GM12878 (cell line): ENCODE data around the gene KISS1. TPM values are rescaled to one million over a fixed set of nuclear protein-coding genes. Genes with fewer than 3 reads are reported as not detected.

Experiments used
- ETV6 ChIP-seq, 2 experiments: fragments of 450-650 bp in 1 of 2; IDR thresholded peaks in 1 of 2; conservative IDR thresholded peaks in 1 of 2; 2 replicates each; pipeline ENCODE4 v1.6.1; 2014; ENCODE audit warnings: antibody characterized with exemption in 1 of 2, borderline replicate concordance in 1 of 2, low read depth in 1 of 2, mild to moderate bottlenecking in 1 of 2, moderate library complexity in 1 of 2
- MEF2A ChIP-seq: IDR thresholded peaks from 2 replicates; pipeline ENCODE4 v1.6.1; 2011; ENCODE audit warnings: low read depth, mild to moderate bottlenecking, low read length, moderate library complexity; ENCODE audit not compliant: insufficient read depth
- RB1 ChIP-seq: fragments of 450-650 bp; formaldehyde crosslinking; IDR thresholded peaks from 2 replicates; pipeline ENCODE4 v1.6.1; 2017; ENCODE audit warnings: mild to moderate bottlenecking, borderline replicate concordance
- SMC3 ChIP-seq: IDR thresholded peaks from 2 replicates; pipeline ENCODE4 v1.6.1; 2011; ENCODE audit warnings: low read length, improper control_type of control experiment, borderline replicate concordance
- ZNF207 ChIP-seq: fragments of 450-650 bp; IDR thresholded peaks from 2 replicates; pipeline ENCODE4 v1.6.1; 2014; ENCODE audit warnings: antibody characterized with exemption, mild to moderate bottlenecking, borderline replicate concordance
- polyA plus RNA-seq, 11 experiments: library from polyadenylated mRNA; depleted of rRNA in 4 of 11; unstranded in 6 of 11; stranded (reverse) in 5 of 11; fragments of >200 nt; fragmentation: Nextera tagmentation in 4 of 11; fragmentation: Illumina TruSeq in 1 of 11; extraction: Ambion mirVana in 4 of 11; extraction: Trizol in 1 of 11; gene quantifications; 1 replicate in 1 of 11; 2 replicates in 10 of 11; pipeline versions ENCODE4 v1.2.1 to v1.2.3, GENCODE V29; 2011 to 2016; ENCODE audit warnings: inconsistent platforms in 2 of 11, missing spikeins in 2 of 11, low read depth in 1 of 11
- total RNA-seq, 4 experiments: library from RNA; depleted of rRNA in 3 of 4; stranded (reverse); fragments of >200 nt in 3 of 4; fragmentation: Illumina TruSeq in 1 of 4; extraction: Trizol in 1 of 4; gene quantifications; 2 replicates each; pipeline versions ENCODE4 v1.2.1 to v1.2.3, GENCODE V29; 2013 to 2021
- TF ChIP-seq, protein P1 (sequence below): IDR thresholded peaks from 2 replicates; pipeline ENCODE4 v1.6.1; 2012; ENCODE audit warnings: improper control_type of control experiment, low read depth, low read length; ENCODE audit not compliant: insufficient replicate concordance
- TF ChIP-seq, protein P2 (sequence below): fragments of 450-650 bp; IDR thresholded peaks from 2 replicates; pipeline ENCODE4 v1.6.1; 2017; ENCODE audit warnings: mild to moderate bottlenecking, moderate library complexity

Gene KISS1
- total and polyA plus RNA-seq, 10 of the 15 experiments (the other 5 are each of a cell fraction or from before 2014, with no cell fraction given) = not detected

DNA sequence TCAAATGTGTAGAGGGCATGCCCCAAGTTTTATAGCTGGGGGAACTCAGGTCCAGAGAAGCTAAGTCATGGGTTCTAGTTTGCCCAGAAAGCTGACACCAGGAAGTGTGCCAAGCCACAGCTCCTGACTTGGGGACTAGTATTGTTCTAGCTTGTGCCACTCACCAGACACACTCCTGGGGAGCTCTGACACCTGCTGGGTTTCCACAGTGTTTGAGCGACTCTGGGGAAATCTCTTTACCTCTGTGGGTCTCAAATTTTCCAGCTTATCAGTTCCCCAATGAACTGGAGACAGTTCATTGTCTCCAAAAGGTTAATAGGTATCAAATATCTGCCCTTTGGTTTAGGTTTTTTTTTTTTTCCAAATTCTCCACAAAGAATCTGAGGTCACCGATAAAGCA lies 4.2 kb downstream of the KISS1 start (continued):
- TF ChIP-seq, protein P1, sequence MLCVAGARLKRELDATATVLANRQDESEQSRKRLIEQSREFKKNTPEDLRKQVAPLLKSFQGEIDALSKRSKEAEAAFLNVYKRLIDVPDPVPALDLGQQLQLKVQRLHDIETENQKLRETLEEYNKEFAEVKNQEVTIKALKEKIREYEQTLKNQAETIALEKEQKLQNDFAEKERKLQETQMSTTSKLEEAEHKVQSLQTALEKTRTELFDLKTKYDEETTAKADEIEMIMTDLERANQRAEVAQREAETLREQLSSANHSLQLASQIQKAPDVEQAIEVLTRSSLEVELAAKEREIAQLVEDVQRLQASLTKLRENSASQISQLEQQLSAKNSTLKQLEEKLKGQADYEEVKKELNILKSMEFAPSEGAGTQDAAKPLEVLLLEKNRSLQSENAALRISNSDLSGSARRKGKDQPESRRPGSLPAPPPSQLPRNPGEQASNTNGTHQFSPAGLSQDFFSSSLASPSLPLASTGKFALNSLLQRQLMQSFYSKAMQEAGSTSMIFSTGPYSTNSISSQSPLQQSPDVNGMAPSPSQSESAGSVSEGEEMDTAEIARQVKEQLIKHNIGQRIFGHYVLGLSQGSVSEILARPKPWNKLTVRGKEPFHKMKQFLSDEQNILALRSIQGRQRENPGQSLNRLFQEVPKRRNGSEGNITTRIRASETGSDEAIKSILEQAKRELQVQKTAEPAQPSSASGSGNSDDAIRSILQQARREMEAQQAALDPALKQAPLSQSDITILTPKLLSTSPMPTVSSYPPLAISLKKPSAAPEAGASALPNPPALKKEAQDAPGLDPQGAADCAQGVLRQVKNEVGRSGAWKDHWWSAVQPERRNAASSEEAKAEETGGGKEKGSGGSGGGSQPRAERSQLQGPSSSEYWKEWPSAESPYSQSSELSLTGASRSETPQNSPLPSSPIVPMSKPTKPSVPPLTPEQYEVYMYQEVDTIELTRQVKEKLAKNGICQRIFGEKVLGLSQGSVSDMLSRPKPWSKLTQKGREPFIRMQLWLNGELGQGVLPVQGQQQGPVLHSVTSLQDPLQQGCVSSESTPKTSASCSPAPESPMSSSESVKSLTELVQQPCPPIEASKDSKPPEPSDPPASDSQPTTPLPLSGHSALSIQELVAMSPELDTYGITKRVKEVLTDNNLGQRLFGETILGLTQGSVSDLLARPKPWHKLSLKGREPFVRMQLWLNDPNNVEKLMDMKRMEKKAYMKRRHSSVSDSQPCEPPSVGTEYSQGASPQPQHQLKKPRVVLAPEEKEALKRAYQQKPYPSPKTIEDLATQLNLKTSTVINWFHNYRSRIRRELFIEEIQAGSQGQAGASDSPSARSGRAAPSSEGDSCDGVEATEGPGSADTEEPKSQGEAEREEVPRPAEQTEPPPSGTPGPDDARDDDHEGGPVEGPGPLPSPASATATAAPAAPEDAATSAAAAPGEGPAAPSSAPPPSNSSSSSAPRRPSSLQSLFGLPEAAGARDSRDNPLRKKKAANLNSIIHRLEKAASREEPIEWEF = no peak
- no peak for TF ChIP-seq ETV6 (conservative IDR thresholded peaks at IDR 0.05 in 1 of 2, IDR thresholded peaks at IDR 0.05 in 1 of 2; ENCODE audit: borderline replicate concordance in 1 of 2, low read depth in 1 of 2)
- no peak for TF ChIP-seq MEF2A
- no peak for TF ChIP-seq ZNF207
- TF ChIP-seq, protein P2, sequence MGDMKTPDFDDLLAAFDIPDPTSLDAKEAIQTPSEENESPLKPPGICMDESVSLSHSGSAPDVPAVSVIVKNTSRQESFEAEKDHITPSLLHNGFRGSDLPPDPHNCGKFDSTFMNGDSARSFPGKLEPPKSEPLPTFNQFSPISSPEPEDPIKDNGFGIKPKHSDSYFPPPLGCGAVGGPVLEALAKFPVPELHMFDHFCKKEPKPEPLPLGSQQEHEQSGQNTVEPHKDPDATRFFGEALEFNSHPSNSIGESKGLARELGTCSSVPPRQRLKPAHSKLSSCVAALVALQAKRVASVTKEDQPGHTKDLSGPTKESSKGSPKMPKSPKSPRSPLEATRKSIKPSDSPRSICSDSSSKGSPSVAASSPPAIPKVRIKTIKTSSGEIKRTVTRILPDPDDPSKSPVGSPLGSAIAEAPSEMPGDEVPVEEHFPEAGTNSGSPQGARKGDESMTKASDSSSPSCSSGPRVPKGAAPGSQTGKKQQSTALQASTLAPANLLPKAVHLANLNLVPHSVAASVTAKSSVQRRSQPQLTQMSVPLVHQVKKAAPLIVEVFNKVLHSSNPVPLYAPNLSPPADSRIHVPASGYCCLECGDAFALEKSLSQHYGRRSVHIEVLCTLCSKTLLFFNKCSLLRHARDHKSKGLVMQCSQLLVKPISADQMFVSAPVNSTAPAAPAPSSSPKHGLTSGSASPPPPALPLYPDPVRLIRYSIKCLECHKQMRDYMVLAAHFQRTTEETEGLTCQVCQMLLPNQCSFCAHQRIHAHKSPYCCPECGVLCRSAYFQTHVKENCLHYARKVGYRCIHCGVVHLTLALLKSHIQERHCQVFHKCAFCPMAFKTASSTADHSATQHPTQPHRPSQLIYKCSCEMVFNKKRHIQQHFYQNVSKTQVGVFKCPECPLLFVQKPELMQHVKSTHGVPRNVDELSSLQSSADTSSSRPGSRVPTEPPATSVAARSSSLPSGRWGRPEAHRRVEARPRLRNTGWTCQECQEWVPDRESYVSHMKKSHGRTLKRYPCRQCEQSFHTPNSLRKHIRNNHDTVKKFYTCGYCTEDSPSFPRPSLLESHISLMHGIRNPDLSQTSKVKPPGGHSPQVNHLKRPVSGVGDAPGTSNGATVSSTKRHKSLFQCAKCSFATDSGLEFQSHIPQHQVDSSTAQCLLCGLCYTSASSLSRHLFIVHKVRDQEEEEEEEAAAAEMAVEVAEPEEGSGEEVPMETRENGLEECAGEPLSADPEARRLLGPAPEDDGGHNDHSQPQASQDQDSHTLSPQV = no peak
- TF ChIP-seq SMC3 = no peak
- no peak for TF ChIP-seq RB1
- TF ChIP-seq, all 136 proteins: peak for 0
